HG02885 (cell line): ENCODE measurements around the gene ETNK2.
"Not testable (repeated sequence)": the region's sequence is repeated elsewhere in the genome, so short reads cannot be mapped to it uniquely, and the experiment has no call there.

ENCODE experiments used
- ATAC-seq: cut with Tn5 transposase; IDR thresholded peaks from one replicate; pipeline ENCODE4 v1.9.1; 2021; ENCODE audit warnings: mild to moderate bottlenecking; ENCODE audit not compliant: unreplicated experiment, poor library complexity

ETNK2 gene

DNA sequence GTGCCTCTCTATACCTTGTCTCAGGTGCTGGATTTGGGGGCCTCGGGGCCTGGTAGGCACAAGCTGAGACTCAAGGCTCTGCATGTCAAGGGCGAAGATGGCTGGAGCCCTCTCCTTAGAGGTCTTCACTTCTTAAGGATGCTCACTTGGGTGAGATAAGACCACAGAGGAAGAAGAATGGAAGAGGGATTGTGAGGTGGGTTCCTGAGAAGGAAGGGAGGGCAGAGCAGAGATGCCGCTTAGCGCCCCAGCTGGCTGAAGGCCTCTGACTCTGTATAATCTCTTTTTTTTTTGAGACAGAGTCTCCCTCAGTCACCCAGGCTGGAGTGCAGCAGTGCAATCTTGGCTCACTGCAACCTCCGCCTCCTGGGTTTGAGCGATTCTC is 46.7 kb downstream of the ETNK2 start:
- no peak for ATAC-seq

DNA sequence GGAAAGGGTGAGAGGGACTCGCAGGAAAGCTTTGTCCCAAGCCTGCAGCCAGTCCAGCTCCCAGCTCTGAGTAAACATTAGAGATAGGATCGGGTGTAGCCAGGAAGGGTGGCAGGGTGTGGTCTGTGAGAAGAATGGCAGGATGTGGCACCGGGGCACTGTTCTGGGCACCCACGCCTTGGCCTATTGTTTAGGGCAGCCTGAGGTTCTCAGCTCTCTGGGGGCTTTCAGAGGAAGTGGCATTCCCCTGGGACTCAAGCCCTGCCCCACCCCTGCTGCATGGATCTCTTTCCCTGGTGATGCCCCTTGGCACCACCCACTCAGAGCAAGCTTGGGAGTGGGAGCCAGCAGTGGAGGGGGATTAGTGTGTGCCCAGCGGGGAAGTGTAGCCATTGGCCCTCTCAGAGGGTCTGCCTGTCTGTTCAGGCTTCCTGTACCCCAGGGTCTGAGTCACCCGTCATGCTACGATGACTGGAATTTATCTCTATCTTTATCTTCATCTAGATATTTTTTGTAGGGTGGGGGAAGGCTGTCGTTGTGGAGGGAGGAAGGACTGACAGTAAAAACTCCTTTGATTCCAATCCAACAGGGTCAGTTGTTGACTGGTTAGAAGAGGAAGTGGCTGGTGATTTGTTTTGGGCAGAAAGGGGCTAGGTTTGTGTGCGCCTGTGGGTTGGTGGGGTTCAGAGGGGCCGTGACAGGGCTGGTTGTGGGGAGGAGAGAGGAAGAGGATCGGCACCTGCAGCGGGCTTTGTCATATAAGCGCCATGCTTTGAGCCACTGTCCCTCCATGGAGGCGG is 47.3 kb downstream of the ETNK2 start:
- no peak for ATAC-seq

GRCh38 chr1:204103431-204103741 is 48.5 kb downstream of the ETNK2 start:
- ATAC-seq, result no peak

GRCh38 chr1:204102739-204103430 is 49.0 kb downstream of the ETNK2 start:
- ATAC-seq, result no peak

DNA sequence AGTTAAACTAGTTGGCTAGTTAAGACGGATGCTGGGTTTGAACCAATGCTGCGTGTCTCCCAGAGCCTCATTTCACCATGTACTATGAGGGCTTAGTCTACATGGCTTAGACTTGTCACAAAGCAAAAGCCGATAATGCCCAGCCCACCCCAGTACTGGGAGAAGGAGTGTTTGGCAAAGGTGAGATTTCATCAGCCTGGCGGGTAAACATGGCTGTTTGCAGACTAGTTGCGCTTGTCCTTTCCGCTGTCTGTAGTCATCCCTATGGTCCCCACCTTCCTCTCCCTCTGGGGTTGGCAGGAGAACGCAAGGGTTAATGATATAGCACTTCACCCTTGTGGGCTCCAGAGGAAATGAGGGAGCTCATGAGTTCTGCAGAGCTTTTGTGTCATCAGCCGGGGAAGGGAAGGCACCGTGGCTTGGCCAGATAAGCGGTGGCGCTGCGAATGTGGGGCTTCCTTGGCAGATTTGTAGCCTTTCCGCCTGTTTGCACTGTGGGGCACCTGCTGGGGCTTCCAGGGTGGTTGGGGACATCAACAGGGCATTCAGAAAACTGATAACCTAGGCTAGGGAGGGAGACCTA is 49.7 kb downstream of the ETNK2 start:
- no peak for ATAC-seq

DNA sequence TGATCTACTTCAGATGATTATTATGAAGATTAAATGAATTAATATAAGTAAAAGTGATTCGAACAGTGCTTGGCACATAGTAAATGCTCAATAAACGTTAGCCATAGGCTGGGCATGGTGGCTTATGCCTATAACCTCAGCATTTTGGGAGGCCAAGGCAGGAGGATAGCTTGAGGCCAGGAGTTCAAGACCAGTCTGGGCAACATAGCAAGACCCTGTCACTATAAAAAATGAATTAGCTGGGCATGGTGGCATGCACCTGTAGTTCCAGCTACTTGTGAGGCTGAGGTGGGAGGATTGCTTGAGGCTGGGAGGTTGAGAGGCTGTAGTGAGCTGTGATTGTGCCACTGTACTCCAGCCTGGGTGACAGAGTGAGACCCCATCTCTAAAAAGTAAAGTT is 52.1 kb downstream of the ETNK2 start:
- not testable (repeated sequence) for ATAC-seq

DNA sequence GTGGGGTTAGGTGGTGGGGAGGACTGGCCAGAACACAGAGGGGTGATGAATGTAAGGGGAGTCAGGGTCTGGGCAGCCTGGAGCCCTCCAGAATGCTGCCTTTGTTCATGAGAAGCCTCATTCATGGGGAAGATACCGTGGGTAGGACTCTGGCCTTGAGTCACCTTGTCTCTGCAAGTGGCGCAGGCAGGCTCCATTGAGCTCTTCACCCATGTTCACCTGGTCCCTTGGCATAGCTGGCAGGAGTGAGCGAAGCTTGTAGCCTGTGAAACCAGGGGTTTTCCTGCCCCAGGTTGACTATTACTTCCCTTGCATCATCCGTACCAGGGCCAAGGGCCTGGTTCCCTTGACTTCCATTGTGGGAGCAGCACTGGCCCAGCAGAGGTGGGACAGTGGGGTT is 53.2 kb downstream of the ETNK2 start:
- no peak for ATAC-seq

GRCh38 chr1:204096931-204097330 is 54.9 kb downstream of the ETNK2 start:
- no peak for ATAC-seq

GRCh38 chr1:204094856-204095634 is 56.8 kb downstream of the ETNK2 start:
- ATAC-seq, result no peak

- ATAC-seq, result no peak
These were observed 57.5 kb downstream of the ETNK2 start for GRCh38 chr1:204094313-204094729.

DNA sequence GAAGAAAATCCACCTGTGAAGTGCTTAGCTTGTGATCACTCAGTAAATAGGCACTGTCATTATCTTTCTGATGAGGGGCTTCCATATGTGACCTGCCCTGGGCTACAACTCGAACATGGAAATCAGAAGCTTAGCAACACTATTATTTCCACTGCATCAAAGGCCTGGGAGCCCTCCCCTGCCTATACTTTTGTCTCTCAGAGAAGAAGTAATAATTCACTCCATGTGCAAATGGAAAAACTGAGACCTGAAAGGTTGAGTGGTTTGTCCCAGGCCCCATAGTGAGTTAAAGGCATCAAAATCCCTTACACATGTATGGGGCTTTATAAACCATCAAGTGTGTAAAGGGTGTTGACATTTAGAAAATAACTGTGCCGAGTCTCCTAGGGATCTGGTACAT is 58.1 kb downstream of the ETNK2 start:
- no peak for ATAC-seq

GRCh38 chr1:204093421-204093717 is 58.5 kb downstream of the ETNK2 start:
- no peak for ATAC-seq

DNA sequence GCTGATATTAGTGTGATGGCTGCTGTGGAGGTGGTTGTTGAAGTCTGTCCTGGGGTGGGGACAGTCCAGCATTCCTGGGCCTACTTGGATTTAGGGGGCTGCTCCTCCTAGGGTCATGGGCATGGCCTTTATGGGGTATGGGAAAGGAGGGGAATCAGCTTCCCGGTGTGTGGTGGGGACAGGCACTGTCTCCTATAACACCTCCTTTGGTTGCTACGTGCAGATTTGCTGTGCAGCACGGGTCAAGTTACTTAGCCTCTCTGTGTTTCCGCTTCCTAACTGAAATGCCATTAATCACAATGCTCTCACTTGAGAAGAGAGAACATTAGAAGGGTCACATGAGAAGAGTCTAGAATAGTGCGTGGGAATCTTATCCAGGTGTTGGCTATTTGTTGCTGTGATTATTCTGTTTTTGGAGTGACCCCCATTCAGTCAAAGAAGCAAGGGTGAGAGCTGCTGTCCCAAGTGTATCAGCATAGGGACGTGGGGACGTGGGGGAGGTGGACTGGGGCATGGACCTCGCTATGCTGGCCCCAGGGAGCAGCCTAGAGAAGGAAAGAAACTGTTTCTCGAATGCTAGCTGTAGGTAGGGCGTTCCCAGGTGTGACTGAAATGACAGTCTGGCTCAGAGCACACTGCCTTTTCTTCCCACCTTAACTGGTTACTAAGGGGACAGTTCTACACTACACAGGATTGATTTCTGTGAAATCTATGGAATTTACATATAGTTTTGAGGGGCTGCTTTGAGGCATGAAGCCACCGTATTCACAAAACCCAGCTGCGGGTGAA is 59.0 kb downstream of the ETNK2 start:
- ATAC-seq, result no peak

GRCh38 chr1:204091787-204092312 is 60.0 kb downstream of the ETNK2 start:
- ATAC-seq, result no peak

- no peak for ATAC-seq
These were observed 60.8 kb downstream of the ETNK2 start for GRCh38 chr1:204091066-204091465.

DNA sequence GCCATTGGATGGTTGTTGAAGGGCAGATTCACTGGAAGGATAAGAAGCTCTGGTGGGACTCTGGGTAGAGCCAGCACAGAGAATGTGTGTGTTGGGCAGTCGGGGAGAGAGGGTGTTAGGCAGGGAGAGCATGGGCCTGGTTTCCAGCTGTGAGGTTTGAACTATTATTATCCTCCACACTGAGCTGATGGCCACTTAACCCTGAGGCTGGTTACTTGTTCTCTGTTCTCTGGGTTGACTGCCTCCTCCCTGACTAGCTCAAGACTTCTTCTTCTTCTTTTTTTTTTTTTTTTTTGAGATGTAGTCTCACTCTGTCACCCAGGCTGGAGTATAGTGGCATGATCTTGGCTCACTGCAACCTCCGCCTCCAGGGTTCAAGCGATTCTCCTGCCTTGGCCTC is 61.7 kb downstream of the ETNK2 start:
- not testable (repeated sequence) for ATAC-seq

DNA sequence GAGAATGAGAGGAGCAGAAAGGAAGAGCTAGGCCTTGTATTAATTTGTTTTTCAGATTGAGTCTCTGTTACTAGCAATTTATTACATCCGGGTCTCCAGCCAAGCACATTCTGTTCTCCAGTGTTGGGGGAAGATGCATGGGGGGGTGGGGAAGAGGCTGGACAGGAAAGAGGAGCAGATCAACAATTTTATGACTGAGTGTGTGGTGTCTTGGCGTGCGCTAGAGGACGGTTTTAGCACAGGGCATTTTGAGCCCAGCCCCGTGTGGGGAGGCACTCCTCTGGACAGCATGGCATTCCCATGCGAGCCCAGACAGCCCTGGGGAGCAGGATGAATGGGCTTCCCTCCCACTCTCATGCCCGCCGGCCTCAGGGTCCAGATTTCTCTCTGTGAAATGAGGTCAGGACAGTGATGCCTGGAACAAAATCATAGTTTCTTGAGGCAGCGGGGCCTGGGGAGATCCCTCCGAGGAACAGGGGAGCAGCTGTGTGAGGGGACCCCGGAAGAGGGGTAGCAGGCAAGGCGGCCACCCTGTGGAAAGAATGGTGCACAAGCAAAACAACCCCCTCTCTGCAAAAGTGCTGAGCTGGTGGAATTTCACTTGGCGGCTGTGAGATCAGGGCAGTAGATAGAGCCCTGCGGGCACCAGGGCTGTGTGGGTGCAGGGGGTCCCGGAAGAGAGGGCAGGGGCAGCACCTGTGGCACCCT is 62.6 kb downstream of the ETNK2 start:
- ATAC-seq, result no peak

- ATAC-seq, result no peak
These were observed 63.2 kb downstream of the ETNK2 start for GRCh38 chr1:204088596-204088995.

DNA sequence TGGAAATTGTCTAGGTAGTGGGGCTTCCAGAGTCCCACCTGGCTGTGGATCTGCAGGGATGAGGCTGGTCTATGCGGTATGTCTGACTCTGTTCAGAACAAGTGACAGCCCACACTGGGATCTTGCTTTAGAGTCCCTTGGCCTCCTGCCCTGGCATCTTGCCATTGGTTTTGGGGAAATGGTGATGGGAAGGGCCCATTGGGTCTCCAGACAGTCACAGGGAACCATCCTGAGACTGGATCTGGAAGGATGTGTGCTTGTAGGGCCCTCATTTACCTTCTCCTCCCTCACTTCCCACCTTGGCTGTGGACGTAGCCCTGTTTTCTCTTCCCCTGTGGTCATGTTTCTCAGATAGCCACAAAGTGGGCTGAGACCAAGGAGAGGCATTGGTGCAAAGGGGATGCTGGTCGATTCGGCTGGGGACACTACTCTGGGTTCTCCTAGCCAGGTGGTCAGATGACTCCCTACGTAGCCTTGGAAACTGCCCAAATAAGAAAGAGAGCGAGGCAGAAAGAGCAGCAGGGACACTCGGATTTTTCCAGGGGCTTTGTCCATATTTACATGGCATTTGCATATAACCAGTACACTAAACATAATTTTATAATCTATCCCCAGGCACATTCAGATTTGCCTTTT is 63.8 kb downstream of the ETNK2 start:
- ATAC-seq, result no peak
